ENCODE measurements around the gene GNG3. TPM values are rescaled to one million over a fixed set of nuclear protein-coding genes. Genes with fewer than 3 reads are reported as not detected.
"Not testable (repeated sequence)": the region's sequence is repeated elsewhere in the genome, so short reads cannot be mapped to it uniquely, and the experiment has no call there.

Gene GNG3
- total RNA-seq, 1 donor from 2014 or later = 1.8 TPM

GRCh38 chr11:62747475-62748160 lies 40.1 kb downstream of the GNG3 start:
- no peak for TF ChIP-seq CTCF (IDR thresholded peaks at IDR 0.05; ENCODE audit: unreplicated experiment)
- Mint-ChIP-seq H3K9me3 (ENCODE audit: low read depth) (no peaks in the 10 kb centered on the region), H3K4me1 (ENCODE audit: low read depth) (peaks cover 10% of the 10 kb centered on the region), H3K27me3 (no peaks in the 10 kb centered on the region), H3K36me3 (ENCODE audit: insufficient read depth) (peaks cover 8% of the 10 kb centered on the region), H3K27ac (peak overlapping the region; percentile 89), H3K4me3 (ENCODE audit: low read depth) (no peak overlapping the region)
- DNase-seq (ENCODE audit: low spot score, unreplicated experiment) = no peak

- H3K36me3 Mint-ChIP-seq (ENCODE audit: insufficient read depth); DNase-seq (ENCODE audit: low spot score, unreplicated experiment); H3K27me3 Mint-ChIP-seq; H3K4me3 Mint-ChIP-seq (ENCODE audit: low read depth); H3K9me3 Mint-ChIP-seq (ENCODE audit: low read depth); H3K27ac Mint-ChIP-seq: not testable (repeated sequence)
- peaks cover 20% of the 10 kb centered on the region for H3K4me1 Mint-ChIP-seq (ENCODE audit: low read depth)
Observed at GRCh38 chr11:62749931-62750330, 42.5 kb downstream of the GNG3 start.

- Mint-ChIP-seq H3K9me3 (ENCODE audit: low read depth) (no peaks in the 10 kb centered on the region), H3K27ac (peak overlapping the region; percentile 49), H3K27me3 (no peaks in the 10 kb centered on the region), H3K4me3 (ENCODE audit: low read depth) (no peak overlapping the region), H3K36me3 (ENCODE audit: insufficient read depth) (peaks cover 8% of the 10 kb centered on the region), H3K4me1 (ENCODE audit: low read depth) (peaks cover 20% of the 10 kb centered on the region)
- TF ChIP-seq CTCF (IDR thresholded peaks at IDR 0.05; ENCODE audit: unreplicated experiment) = no peak
- no peak for DNase-seq (ENCODE audit: low spot score, unreplicated experiment)
Observed at GRCh38 chr11:62752177-62752785, 44.8 kb downstream of the GNG3 start.

- H3K27me3 Mint-ChIP-seq = no peaks in the 10 kb centered on the region
- H3K4me3 Mint-ChIP-seq (ENCODE audit: low read depth) = peak overlapping the region; percentile 100
- TF ChIP-seq CTCF (IDR thresholded peaks at IDR 0.05; ENCODE audit: unreplicated experiment) = no peak
- no peaks in the 10 kb centered on the region for H3K9me3 Mint-ChIP-seq (ENCODE audit: low read depth)
- DNase-seq (ENCODE audit: low spot score, unreplicated experiment) = no peak
- peak overlapping the region; percentile 96 for H3K27ac Mint-ChIP-seq
- H3K4me1 Mint-ChIP-seq (ENCODE audit: low read depth) = peaks cover 16% of the 10 kb centered on the region
- H3K36me3 Mint-ChIP-seq (ENCODE audit: insufficient read depth) = peaks cover 8% of the 10 kb centered on the region
Observed at GRCh38 chr11:62752994-62753735, 45.7 kb downstream of the GNG3 start.

GRCh38 chr11:62753736-62754603 lies 46.5 kb downstream of the GNG3 start, which contains the start of gene ZBTB3:
Gene ZBTB3 (minus strand): TSS chr11:62754160. CDS start chr11:62753664, 496 bp downstream.
- Mint-ChIP-seq H3K27me3 (no peaks in the 10 kb centered on the region), H3K4me1 (ENCODE audit: low read depth) (peaks cover 13% of the 10 kb centered on the region), H3K9me3 (ENCODE audit: low read depth) (no peaks in the 10 kb centered on the region), H3K27ac (peak within 1 kb of the TSS; percentile 96), H3K4me3 (ENCODE audit: low read depth) (peak within 1 kb of the TSS; percentile 100), H3K36me3 (ENCODE audit: insufficient read depth) (peaks cover 6% of the 10 kb centered on the region)
- TF ChIP-seq CTCF (IDR thresholded peaks at IDR 0.05; ENCODE audit: unreplicated experiment) = no peak
- peak; percentile 92 for DNase-seq (ENCODE audit: low spot score, unreplicated experiment)

All from progenitor cell of endocrine pancreas (in vitro differentiated cells).